ENCODE measurements around the gene ZCCHC4. TPM values are rescaled to one million over a fixed set of nuclear protein-coding genes. Genes with fewer than 3 reads are reported as not detected.
A peak's percentile ranks its signal among the peaks of the same experiment; 100 is the strongest.

ZCCHC4 gene
- total and polyA plus RNA-seq, 2 of the 4 experiments (the other 2 are of a cell fraction), result 7.9 to 8.1 TPM

GRCh38 chr4:25330905-25331808 is 18.6 kb downstream of the ZCCHC4 start:
- Histone ChIP-seq H3K9me1 (ENCODE audit: insufficient read depth, low read length) (no peaks in the 10 kb centered on the region), H3K9ac (ENCODE audit: low read depth, low read length) (no peak overlapping the region), H2BK5ac (ENCODE audit: low read depth, low read length, poor library complexity, severe bottlenecking) (no peak overlapping the region), H2BK15ac (ENCODE audit: low read depth, low read length) (no peak overlapping the region), H3K4me3 (ENCODE audit: insufficient read depth, low read depth, low read length) (no peak overlapping the region), H2BK20ac (ENCODE audit: low read depth, low read length) (no peak overlapping the region), H3K23ac (ENCODE audit: low read depth, low read length) (no peak overlapping the region), H4K91ac (ENCODE audit: insufficient read depth, low read depth, low read length) (no peak overlapping the region), H3K27ac (ENCODE audit: insufficient read depth, low read length) (no peak overlapping the region), H3K56ac (ENCODE audit: extremely low read depth, insufficient read depth, low read length) (no peak overlapping the region), H4K5ac (ENCODE audit: low read depth, low read length) (no peak overlapping the region; the same call in 1 of the 2 replicates), H2AK5ac (ENCODE audit: low read depth, low read length) (no peak overlapping the region), H2BK120ac (ENCODE audit: low read depth, low read length) (no peak overlapping the region), H3K4me1 (ENCODE audit: control insufficient read depth, insufficient read depth, low read length) (no peaks in the 10 kb centered on the region), H3K4me2 (ENCODE audit: low read depth, low read length) (peak overlapping the region; percentile 88), H3K9me3 (ENCODE audit: control insufficient read depth, insufficient read depth, low read length) (no peaks in the 10 kb centered on the region), H3K79me1 (ENCODE audit: low read depth in 1 of 2, low read length in 2 of 2) (peaks cover 8 to 9% of the 10 kb centered on the region in 2 experiments), H4K20me1 (ENCODE audit: insufficient read depth, low read length) (no peaks in the 10 kb centered on the region), H2AFZ (replicated peaks; ENCODE audit: low read length, poor library complexity) (peak overlapping the region; percentile 33), H2AK9ac (replicated peaks; ENCODE audit: low read depth, low read length, poor library complexity) (peak overlapping the region; percentile 70), H3K36me3 (ENCODE audit: control insufficient read depth, insufficient read depth, low read length) (no peaks in the 10 kb centered on the region), H3K14ac (replicated peaks; ENCODE audit: low read depth, low read length) (no peak overlapping the region), H3K27me3 (ENCODE audit: control insufficient read depth, insufficient read depth, low read length) (no peaks in the 10 kb centered on the region), H4K8ac (ENCODE audit: low read depth in 2 of 2, low read length in 2 of 2) (peak overlapping the region in 1 of 2 experiments; percentile 35; a peak in 1 of 4 replicates), H3K4ac (ENCODE audit: low read depth, low read length) (no peak overlapping the region), H3K18ac (ENCODE audit: low read depth, low read length) (no peak overlapping the region)
- intact Hi-C loops (cut with micrococcal nuclease), result no loop called here
- in situ Hi-C loops (cut with MboI; ENCODE audit: low sequenced_read_pairs), result no loop called here
- DNase-seq (no peak), ATAC-seq (ENCODE audit: low read depth) (0 out of 2 replicates have a peak, but pooled peaks have one; percentile 27)
- WGBS, 2 experiments (ENCODE audit: extremely low coverage in 2 of 2, insufficient read length in 1 of 2), result 90% methylated on average over 5 of the region's 12 CpGs; no CpG with 5 or more reads in 1 of the 2 experiments
- ChIA-PET POLR2A (ENCODE audit: unreplicated experiment) (no interaction called here), CTCF (interaction anchor here (2.0 kb wide), 1 partner anchor 19 kb away, joined by 6 read pairs; the partner anchor contains the start of gene ZCCHC4)
- dilution Hi-C loops (cut with HindIII; ENCODE audit: low sequenced_read_pairs, unreplicated experiment), result no loop called here
- no TSS peak for BruUV-seq (replicated peaks)
- no peak for TF ChIP-seq RCOR1 (IDR thresholded peaks at IDR 0.05; ENCODE audit: insufficient replicate concordance, low read length)
- TF ChIP-seq MXI1 (IDR thresholded peaks at IDR 0.05; ENCODE audit: borderline replicate concordance, low read depth, low read length), result no peak
- TF ChIP-seq NFE2L2 (IDR thresholded peaks at IDR 0.05; ENCODE audit: low read depth, low read length), result no peak
- TF ChIP-seq POLR2A (IDR thresholded peaks at IDR 0.05; ENCODE audit: low read depth, low read length), result no peak
- TF ChIP-seq MAZ (IDR thresholded peaks at IDR 0.05; ENCODE audit: borderline replicate concordance, low read depth, low read length), result no peak
- no peak for TF ChIP-seq ELK1 (IDR thresholded peaks at IDR 0.05; ENCODE audit: borderline replicate concordance, low read depth, low read length)
- no peak for TF ChIP-seq CTCF (conservative IDR thresholded peaks at IDR 0.05; ENCODE audit: low read depth, low read length)
- no peak for TF ChIP-seq CEBPB (IDR thresholded peaks at IDR 0.05; ENCODE audit: low read depth, low read length)
- TF ChIP-seq FOS (IDR thresholded peaks at IDR 0.05; ENCODE audit: low read depth, low read length), result no peak
- TF ChIP-seq USF2 (IDR thresholded peaks at IDR 0.05; ENCODE audit: low read depth, low read length), result no peak
- TF ChIP-seq RAD21 (IDR thresholded peaks at IDR 0.05; ENCODE audit: low read length), result no peak
- TF ChIP-seq CHD1 (IDR thresholded peaks at IDR 0.05; ENCODE audit: low read depth, low read length), result no peak
- TF ChIP-seq BHLHE40 (IDR thresholded peaks at IDR 0.05; ENCODE audit: low read depth, low read length), result no peak
- TF ChIP-seq MAFK (IDR thresholded peaks at IDR 0.05; ENCODE audit: low read depth, low read length), result no peak

Data from IMR-90 (cell line).